Smooth muscle cell (in vitro differentiated cells): ENCODE data around the gene CFAP61. TPM values are rescaled to one million over a fixed set of nuclear protein-coding genes. Genes with fewer than 3 reads are reported as not detected.

Experiments
- DNase-seq: peaks from one replicate; lab custom pipeline; 2025; ENCODE audit not compliant: unreplicated experiment; lab: John Stamatoyannopoulos, UW
- H2AFZ ChIP-seq: fragments of 200-600 bp; sonication (generic); 2 replicates; pipeline ENCODE4 v1.6.0; 2016; ENCODE audit warnings: antibody characterized with exemption, low read depth, mild to moderate bottlenecking
- H3F3A ChIP-seq: fragments of 200-600 bp; sonication (generic); 2 replicates; pipeline ENCODE4 v1.6.0; 2017; ENCODE audit warnings: antibody characterized with exemption, low read depth
- H3K27ac ChIP-seq: fragments of 200-600 bp; sonication (generic); 2 replicates; pipeline ENCODE4 v1.5.1; 2016; ENCODE audit warnings: low read depth, mild to moderate bottlenecking
- H3K27me3 ChIP-seq: fragments of 200-600 bp; sonication (generic); 2 replicates; pipeline ENCODE4 v1.6.1; 2016; ENCODE audit warnings: low read depth, mild to moderate bottlenecking
- H3K36me3 ChIP-seq: fragments of 200-600 bp; sonication (generic); 2 replicates; pipeline ENCODE4 v1.5.1; 2016; ENCODE audit warnings: low read depth
- H3K4me1 ChIP-seq: fragments of 200-600 bp; sonication (generic); 2 replicates; pipeline ENCODE4 v1.5.1; 2016; ENCODE audit warnings: low read depth
- H3K4me2 ChIP-seq: fragments of 200-600 bp; sonication (generic); 2 replicates; pipeline ENCODE4 v1.6.0; 2016; ENCODE audit warnings: mild to moderate bottlenecking
- H3K4me3 ChIP-seq: fragments of 200-600 bp; sonication (generic); 2 replicates; pipeline ENCODE4 v1.5.1; 2016; ENCODE audit warnings: mild to moderate bottlenecking
- H3K79me2 ChIP-seq: fragments of 200-600 bp; sonication (generic); 2 replicates; pipeline ENCODE4 v1.6.0; 2016; ENCODE audit warnings: low read depth, mild to moderate bottlenecking
- H3K9ac ChIP-seq: fragments of 200-600 bp; sonication (generic); 2 replicates; pipeline ENCODE4 v1.6.0; 2016; ENCODE audit warnings: low read depth
- H3K9me3 ChIP-seq: fragments of 200-600 bp; sonication (generic); replicated peaks from 2 replicates; pipeline ENCODE4 v1.5.1; 2016; ENCODE audit warnings: low read depth
- H4K20me1 ChIP-seq: fragments of 200-600 bp; sonication (generic); 2 replicates; pipeline ENCODE4 v1.6.0; 2016; ENCODE audit warnings: low read depth
- WGBS: methylation state at CpG from one replicate; pipeline ENCODE4 v1.1.7; 2016; ENCODE audit warnings: low lambda C conversion rate; 5-methylcytosine and 5-hydroxymethylcytosine counted together
- polyA plus RNA-seq: library from polyadenylated mRNA; unstranded; fragments of >200 nt; fragmentation: Nextera tagmentation; extraction: Ambion mirVana; gene quantifications from 2 replicates; pipeline ENCODE4 v1.2.1, GENCODE V29; 2016
- total RNA-seq: library from RNA; depleted of rRNA; stranded (reverse); fragments of >200 nt; gene quantifications from 2 replicates; pipeline ENCODE4 v1.2.3, GENCODE V29; 2014
- TF ChIP-seq, protein P1 (sequence below): fragments of 200-600 bp; sonication (generic); IDR thresholded peaks from 2 replicates; pipeline ENCODE4 v1.5.1; 2017; ENCODE audit warnings: borderline replicate concordance, mild to moderate bottlenecking, antibody characterized with exemption; ENCODE audit not compliant: insufficient read depth, poor library complexity, severe bottlenecking

Gene CFAP61
- total and polyA plus RNA-seq, 2 experiments from 2014 or later = not detected

GRCh38 chr20:20203784-20204183 is 151.5 kb downstream of the CFAP61 start:
- no peak overlapping the region for H2AFZ ChIP-seq
- no peaks in the 10 kb centered on the region for H3K79me2 ChIP-seq
- H3K4me1 ChIP-seq = peaks cover 18% of the 10 kb centered on the region
- peaks cover 6% of the 10 kb centered on the region for H3F3A ChIP-seq
- H3K9ac ChIP-seq = no peak overlapping the region
- H3K36me3 ChIP-seq = no peaks in the 10 kb centered on the region
- TF ChIP-seq, protein P1, sequence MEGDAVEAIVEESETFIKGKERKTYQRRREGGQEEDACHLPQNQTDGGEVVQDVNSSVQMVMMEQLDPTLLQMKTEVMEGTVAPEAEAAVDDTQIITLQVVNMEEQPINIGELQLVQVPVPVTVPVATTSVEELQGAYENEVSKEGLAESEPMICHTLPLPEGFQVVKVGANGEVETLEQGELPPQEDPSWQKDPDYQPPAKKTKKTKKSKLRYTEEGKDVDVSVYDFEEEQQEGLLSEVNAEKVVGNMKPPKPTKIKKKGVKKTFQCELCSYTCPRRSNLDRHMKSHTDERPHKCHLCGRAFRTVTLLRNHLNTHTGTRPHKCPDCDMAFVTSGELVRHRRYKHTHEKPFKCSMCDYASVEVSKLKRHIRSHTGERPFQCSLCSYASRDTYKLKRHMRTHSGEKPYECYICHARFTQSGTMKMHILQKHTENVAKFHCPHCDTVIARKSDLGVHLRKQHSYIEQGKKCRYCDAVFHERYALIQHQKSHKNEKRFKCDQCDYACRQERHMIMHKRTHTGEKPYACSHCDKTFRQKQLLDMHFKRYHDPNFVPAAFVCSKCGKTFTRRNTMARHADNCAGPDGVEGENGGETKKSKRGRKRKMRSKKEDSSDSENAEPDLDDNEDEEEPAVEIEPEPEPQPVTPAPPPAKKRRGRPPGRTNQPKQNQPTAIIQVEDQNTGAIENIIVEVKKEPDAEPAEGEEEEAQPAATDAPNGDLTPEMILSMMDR = no peak
- H4K20me1 ChIP-seq = no peaks in the 10 kb centered on the region
- H3K4me2 ChIP-seq = no peak overlapping the region
- no peak for DNase-seq
- peaks cover 8% of the 10 kb centered on the region for H3K27me3 ChIP-seq
- 82% methylated on average over 2 of the region's 2 CpGs for WGBS
- H3K9me3 ChIP-seq = no peaks in the 10 kb centered on the region
- no peak overlapping the region for H3K4me3 ChIP-seq
- H3K27ac ChIP-seq = no peak overlapping the region

DNA sequence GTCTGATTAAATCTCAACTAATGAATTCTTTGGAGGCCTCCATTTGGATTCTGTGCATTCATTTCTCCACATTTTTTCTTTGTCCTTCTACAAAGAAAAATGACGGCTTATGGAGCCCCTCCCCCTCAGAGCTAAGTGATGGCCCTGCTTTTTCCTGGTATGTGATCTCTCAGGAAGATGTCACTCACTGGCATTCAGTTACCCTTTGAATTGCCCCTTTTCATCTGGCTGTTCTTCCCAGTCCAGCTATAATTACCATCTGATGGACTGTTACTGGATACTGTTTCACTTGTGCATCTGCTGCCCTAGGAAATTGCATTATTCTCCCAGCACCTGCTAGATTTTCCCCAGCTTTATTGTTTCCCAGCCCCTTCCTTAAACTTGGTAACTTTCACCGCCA is 151.9 kb downstream of the CFAP61 start:
- peaks cover 18% of the 10 kb centered on the region for H3K4me1 ChIP-seq
- no peak overlapping the region for H3K4me2 ChIP-seq
- no peaks in the 10 kb centered on the region for H3K9me3 ChIP-seq
- H3K9ac ChIP-seq = no peak overlapping the region
- H3F3A ChIP-seq = peaks cover 4% of the 10 kb centered on the region
- no peak overlapping the region for H3K27ac ChIP-seq
- TF ChIP-seq, protein P1 = no peak
- no peak overlapping the region for H2AFZ ChIP-seq
- no peaks in the 10 kb centered on the region for H4K20me1 ChIP-seq
- no peaks in the 10 kb centered on the region for H3K36me3 ChIP-seq
- WGBS = 87% methylated on average over 2 of the region's 2 CpGs
- DNase-seq = no peak
- peaks cover 8% of the 10 kb centered on the region for H3K27me3 ChIP-seq
- no peak overlapping the region for H3K4me3 ChIP-seq
- no peaks in the 10 kb centered on the region for H3K79me2 ChIP-seq

- Histone ChIP-seq H3K9ac (no peak overlapping the region), H3F3A (no peaks in the 10 kb centered on the region), H3K79me2 (no peaks in the 10 kb centered on the region), H3K9me3 (no peaks in the 10 kb centered on the region), H3K36me3 (no peaks in the 10 kb centered on the region), H3K27me3 (peaks cover 8% of the 10 kb centered on the region), H2AFZ (no peak overlapping the region), H3K4me2 (no peak overlapping the region), H3K4me3 (no peak overlapping the region), H3K4me1 (peaks cover 8% of the 10 kb centered on the region), H4K20me1 (no peaks in the 10 kb centered on the region), H3K27ac (no peak overlapping the region)
- TF ChIP-seq, protein P1 = no peak
- DNase-seq = no peak
- 79% methylated on average over 2 of the region's 2 CpGs for WGBS
These were observed 153.0 kb downstream of the CFAP61 start for GRCh38 chr20:20205141-20205861.

DNA sequence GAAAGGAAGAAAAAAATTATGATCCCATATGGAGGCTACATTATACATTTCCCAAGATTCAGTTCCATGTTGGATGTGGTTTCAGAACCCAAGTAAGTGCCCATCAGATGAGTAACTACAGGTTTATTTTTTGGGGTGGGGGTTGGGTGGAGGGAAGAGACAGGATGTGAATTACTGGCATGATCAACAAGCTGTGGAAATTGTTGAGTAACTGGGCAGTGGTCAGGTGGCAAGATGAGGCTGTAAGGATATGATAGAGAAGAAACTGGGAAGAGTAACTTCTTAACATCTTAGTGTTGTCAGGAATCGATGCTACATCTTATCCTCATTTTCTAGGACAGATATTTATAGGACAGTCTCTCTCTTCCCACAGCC is 153.5 kb downstream of the CFAP61 start:
- peaks cover 8% of the 10 kb centered on the region for H3K27me3 ChIP-seq
- no peaks in the 10 kb centered on the region for H3K36me3 ChIP-seq
- TF ChIP-seq, protein P1 = no peak
- peaks cover 4% of the 10 kb centered on the region for H3F3A ChIP-seq
- no peaks in the 10 kb centered on the region for H3K79me2 ChIP-seq
- no peak overlapping the region for H2AFZ ChIP-seq
- no peak overlapping the region for H3K4me2 ChIP-seq
- no peaks in the 10 kb centered on the region for H4K20me1 ChIP-seq
- H3K4me3 ChIP-seq = no peak overlapping the region
- H3K4me1 ChIP-seq = peaks cover 7% of the 10 kb centered on the region
- no peaks in the 10 kb centered on the region for H3K9me3 ChIP-seq
- no peak overlapping the region for H3K27ac ChIP-seq
- no peak overlapping the region for H3K9ac ChIP-seq
- 71% methylated on average over 1 of the region's 1 CpG for WGBS
- DNase-seq = no peak
